OCI-LY7 (cell line): ENCODE results near the gene DUSP9. TPM values are rescaled to one million over a fixed set of nuclear protein-coding genes. Genes with fewer than 3 reads are reported as not detected.

ENCODE experiments used
- BruUV-seq: library from RNA; stranded (reverse); fragments of 400-500 nt; replicated peaks from 2 replicates; lab custom pipeline; 2021; lab: Mats Ljungman, UMichigan
- CTCF ChIA-PET: fragments of 300-600 bp; sonication (Branson Sonifier 250); formaldehyde crosslinking; loops from one replicate; lab custom pipeline; 2022; ENCODE audit warnings: antibody characterized with exemption; ENCODE audit not compliant: unreplicated experiment; lab: Charles Lee
- POLR2A ChIA-PET: fragments of 300-600 bp; sonication (Branson Sonifier 250); formaldehyde crosslinking; loops from one replicate; lab custom pipeline; 2022; ENCODE audit warnings: antibody characterized with exemption; lab: Charles Lee
- DNase-seq: peaks from one replicate; pipeline ENCODE4 v3.0.0-alpha.2; 2015; ENCODE audit warnings: low spot score
- H2AFZ ChIP-seq: fragments of 200-600 bp; sonication (generic), shearing (Covaris generic); 2 replicates; pipeline ENCODE4 v1.6.1; 2014; ENCODE audit warnings: mild to moderate bottlenecking, antibody characterized with exemption, low read length, moderate library complexity
- H3K27ac ChIP-seq: fragments of 200-600 bp; sonication (generic); 2 replicates; pipeline ENCODE4 v1.5.1; 2014; ENCODE audit warnings: mixed run types, low read depth, mild to moderate bottlenecking, moderate library complexity, low read length, inconsistent platforms; ENCODE audit not compliant: poor library complexity, severe bottlenecking
- H3K36me3 ChIP-seq: fragments of 200-600 bp; sonication (generic); 2 replicates; pipeline ENCODE4 v1.6.1; 2014; ENCODE audit warnings: mild to moderate bottlenecking, antibody characterized with exemption, low read length, moderate library complexity, mixed read lengths; ENCODE audit not compliant: insufficient read depth
- H3K4me1 ChIP-seq: fragments of 200-600 bp; sonication (generic); 2 replicates; pipeline ENCODE4 v1.5.1; 2014; ENCODE audit warnings: mild to moderate bottlenecking, low read length; ENCODE audit not compliant: insufficient read depth, poor library complexity, severe bottlenecking
- H3K4me2 ChIP-seq: fragments of 200-600 bp; sonication (generic); 2 replicates; pipeline ENCODE4 v1.6.1; 2014; ENCODE audit warnings: mild to moderate bottlenecking, low read length
- H3K4me3 ChIP-seq: fragments of 200-600 bp; sonication (generic); 2 replicates; pipeline ENCODE4 v1.5.1; 2014; ENCODE audit warnings: mild to moderate bottlenecking, low read depth, low read length; ENCODE audit not compliant: poor library complexity, severe bottlenecking
- H3K79me2 ChIP-seq: fragments of 200-600 bp; sonication (generic); 2 replicates; pipeline ENCODE4 v1.6.1; 2016; ENCODE audit warnings: low read depth, mild to moderate bottlenecking, low read length, moderate library complexity, mixed read lengths; ENCODE audit not compliant: insufficient read depth
- H3K9me2 ChIP-seq: fragments of 200-600 bp; sonication (generic); 2 replicates; pipeline ENCODE4 v1.6.1; 2016; ENCODE audit warnings: mild to moderate bottlenecking, low read length, mixed read lengths; ENCODE audit not compliant: insufficient read depth
- H3K9me3 ChIP-seq: fragments of 200-600 bp; sonication (generic); 2 replicates; pipeline ENCODE4 v1.6.1; 2014; ENCODE audit warnings: mild to moderate bottlenecking, mixed run types, low read length, mixed read lengths
- H4K20me1 ChIP-seq: fragments of 200-600 bp; sonication (generic); 2 replicates; pipeline ENCODE4 v1.6.1; 2014; ENCODE audit warnings: mild to moderate bottlenecking, antibody characterized with exemption, low read length, moderate library complexity, mixed read lengths; ENCODE audit not compliant: insufficient read depth
- CTCF ChIP-seq: fragments of 200-600 bp; sonication (generic); conservative IDR thresholded peaks from 2 replicates; pipeline ENCODE4 v1.5.1; 2014; ENCODE audit warnings: mild to moderate bottlenecking, antibody characterized with exemption, low read length, moderate library complexity, mixed read lengths
- EZH2phosphoT487 ChIP-seq: fragments of 200-600 bp; sonication (generic); IDR thresholded peaks from 2 replicates; pipeline ENCODE4 v1.6.1; 2018; ENCODE audit warnings: low read depth, borderline replicate concordance, mild to moderate bottlenecking, mixed run types, antibody characterized with exemption, low read length, moderate library complexity, mixed read lengths
- intact Hi-C: fragments of 100-400 bp; cut with micrococcal nuclease; formaldehyde crosslinking; loops from one replicate; pipeline ENCODE4 v1.10.0; 2022; ENCODE audit not compliant: unreplicated experiment
- total RNA-seq, 2 experiments: library from RNA; depleted of rRNA in 1 of 2; stranded (reverse); fragments of >200 nt in 1 of 2; shearing (Covaris generic) in 1 of 2; gene quantifications; 2 replicates each; pipeline ENCODE4 v1.2.3, GENCODE V29; 2014 to 2022

DUSP9 gene
- total RNA-seq, 2 experiments from 2014 or later = not detected

- no peak for DNase-seq
- no peak for TF ChIP-seq CTCF
- TF ChIP-seq EZH2phosphoT487 = no peak
- no peaks in the 10 kb centered on the region for H4K20me1 ChIP-seq
- no peak overlapping the region; the same call in 1 of the 2 replicates for H3K4me2 ChIP-seq
- intact Hi-C loops = no loop called here
- H3K79me2 ChIP-seq = no peaks in the 10 kb centered on the region
- no peak overlapping the region for H2AFZ ChIP-seq
- no peak overlapping the region for H3K27ac ChIP-seq
- BruUV-seq = no TSS peak
- no peak overlapping the region for H3K4me3 ChIP-seq
- ChIA-PET POLR2A (no interaction called here), CTCF (interaction anchor here (0.6 to 0.7 kb wide), 2 partner anchors 9 to 128 kb away, joined by 3 to 4 read pairs; no protein-coding TSS in a partner anchor)
- H3K4me1 ChIP-seq = no peaks in the 10 kb centered on the region
- no peaks in the 10 kb centered on the region for H3K9me3 ChIP-seq
- no peaks in the 10 kb centered on the region for H3K9me2 ChIP-seq
- H3K36me3 ChIP-seq = no peaks in the 10 kb centered on the region
Measured at GRCh38 chrX:153667281-153667955, 20.4 kb downstream of the DUSP9 start.

GRCh38 chrX:153667956-153668396 lies 21.0 kb downstream of the DUSP9 start:
- Histone ChIP-seq H3K27ac (no peak overlapping the region), H3K9me2 (no peaks in the 10 kb centered on the region), H3K4me1 (no peaks in the 10 kb centered on the region), H3K36me3 (no peaks in the 10 kb centered on the region), H3K4me3 (no peak overlapping the region), H2AFZ (no peak overlapping the region), H4K20me1 (no peaks in the 10 kb centered on the region), H3K9me3 (no peaks in the 10 kb centered on the region), H3K79me2 (no peaks in the 10 kb centered on the region), H3K4me2 (no peak overlapping the region; the same call in 1 of the 2 replicates)
- peak; percentile 56 for DNase-seq
- no peak for TF ChIP-seq EZH2phosphoT487
- TF ChIP-seq CTCF = peak; percentile 82
- intact Hi-C loops = loop anchor here (1.0 kb wide), 1 partner anchor 113 kb away; no protein-coding TSS in a partner anchor
- CTCF ChIA-PET = interaction anchor here (0.7 kb wide), 1 partner anchor 129 kb away, joined by 3 read pairs; no protein-coding TSS in a partner anchor
- BruUV-seq = no TSS peak
- POLR2A ChIA-PET = no interaction called here
